Measurements from ENCODE around the gene DIS3. TPM values are rescaled to one million over a fixed set of nuclear protein-coding genes. Genes with fewer than 3 reads are reported as not detected.

DIS3 gene
- total and polyA plus RNA-seq, 2 experiments from 2014 or later = 37.7 to 45.1 TPM

GRCh38 chr13:72757792-72758535 lies 23.7 kb downstream of the DIS3 start:
- ATAC-seq (no peak), DNase-seq (ENCODE audit: low spot score) (no peak)
- Histone ChIP-seq H3K9me2 (ENCODE audit: insufficient read depth) (no peaks in the 10 kb centered on the region), H3K4me1 (ENCODE audit: insufficient read depth) (no peaks in the 10 kb centered on the region), H3K27ac (ENCODE audit: low read depth) (no peak overlapping the region), H2AFZ (no peak overlapping the region), H3K79me2 (replicated peaks; ENCODE audit: insufficient read depth) (no peaks in the 10 kb centered on the region), H3K36me3 (ENCODE audit: insufficient read depth) (peaks cover 71% of the 10 kb centered on the region), H3K4me2 (no peak overlapping the region), H3F3A (replicated peaks; ENCODE audit: low read depth) (no peaks in the 10 kb centered on the region), H3K27me3 (ENCODE audit: insufficient read depth) (no peaks in the 10 kb centered on the region), H4K20me1 (replicated peaks; ENCODE audit: insufficient read depth) (peaks cover 2% of the 10 kb centered on the region; the same call in 1 of the 2 replicates), H3K4me3 (no peak overlapping the region)
- H3K36me3 Mint-ChIP-seq (ENCODE audit: low read depth) = peaks cover 57% of the 10 kb centered on the region
- no peak overlapping the region for H3K27ac Mint-ChIP-seq
- H3K4me3 Mint-ChIP-seq = no peak overlapping the region
- no peaks in the 10 kb centered on the region for H3K27me3 Mint-ChIP-seq (ENCODE audit: insufficient read depth, low read depth, poor library complexity)
- TF ChIP-seq JUNB (IDR thresholded peaks at IDR 0.05; ENCODE audit: unreplicated experiment) (no peak), ZNF462 (CRISPR knock-in tag; IDR thresholded peaks at IDR 0.05) (no peak), ZNF114 (CRISPR knock-in tag; IDR thresholded peaks at IDR 0.05) (no peak), CTCF (conservative IDR thresholded peaks at IDR 0.05; ENCODE audit: low read depth in 2 of 2) (no peak), POLR2AphosphoS5 (IDR thresholded peaks at IDR 0.05; ENCODE audit: low read depth) (no peak), EZH2phosphoT487 (IDR thresholded peaks at IDR 0.05; ENCODE audit: unreplicated experiment) (no peak), NANOG (IDR thresholded peaks at IDR 0.05; ENCODE audit: borderline replicate concordance) (no peak), ETS1 (IDR thresholded peaks at IDR 0.05) (no peak), ZNF331 (CRISPR knock-in tag; IDR thresholded peaks at IDR 0.05; ENCODE audit: low read depth) (no peak), EZH2 (IDR thresholded peaks at IDR 0.05; ENCODE audit: low read depth, unreplicated experiment) (no peak), REST (IDR thresholded peaks at IDR 0.05; ENCODE audit: unreplicated experiment) (no peak), STAT1 (IDR thresholded peaks at IDR 0.05; ENCODE audit: unreplicated experiment) (no peak), CREB1 (CRISPR knock-in tag; IDR thresholded peaks at IDR 0.05; ENCODE audit: low read depth) (no peak)
- no peaks in the 10 kb centered on the region for H3K4me1 Mint-ChIP-seq
- H3K9me3 Mint-ChIP-seq = no peaks in the 10 kb centered on the region

Measured in GM23338 (cell line).